Measurements from ENCODE around the gene NKD2.
"Not testable (repeated sequence)": the region's sequence is repeated elsewhere in the genome, so short reads cannot be mapped to it uniquely, and the experiment has no call there.

NKD2 gene

GRCh38 chr5:1060535-1060981, 52.0 kb downstream of the NKD2 start:
- H3K27ac ChIP-seq = no peak overlapping the region
- no peak for TF ChIP-seq ZFX (IDR thresholded peaks at IDR 0.05)
- TF ChIP-seq CTCF (conservative IDR thresholded peaks at IDR 0.05) = no peak

- not testable (repeated sequence) for H3K27ac ChIP-seq
Measured at GRCh38 chr5:1061292-1061691, 52.7 kb downstream of the NKD2 start.

GRCh38 chr5:1061916-1062315, 53.3 kb downstream of the NKD2 start:
- no peak for TF ChIP-seq CTCF (conservative IDR thresholded peaks at IDR 0.05)
- no peak for TF ChIP-seq ZFX (IDR thresholded peaks at IDR 0.05)
- H3K27ac ChIP-seq = no peak overlapping the region

GRCh38 chr5:1062761-1063568, 54.4 kb downstream of the NKD2 start:
- TF ChIP-seq ZFX (IDR thresholded peaks at IDR 0.05) = no peak
- TF ChIP-seq CTCF (conservative IDR thresholded peaks at IDR 0.05) = no peak
- no peak overlapping the region for H3K27ac ChIP-seq

GRCh38 chr5:1063661-1064382, 55.2 kb downstream of the NKD2 start:
- no peak overlapping the region for H3K27ac ChIP-seq
- TF ChIP-seq ZFX (IDR thresholded peaks at IDR 0.05) = no peak
- no peak for TF ChIP-seq CTCF (conservative IDR thresholded peaks at IDR 0.05)

- H3K27ac ChIP-seq = no peak overlapping the region
- no peak for TF ChIP-seq CTCF (conservative IDR thresholded peaks at IDR 0.05)
- no peak for TF ChIP-seq ZFX (IDR thresholded peaks at IDR 0.05)
Measured at GRCh38 chr5:1064383-1065142, 56.0 kb downstream of the NKD2 start.

GRCh38 chr5:1065143-1065750, 56.6 kb downstream of the NKD2 start:
- H3K27ac ChIP-seq = no peak overlapping the region
- TF ChIP-seq CTCF (conservative IDR thresholded peaks at IDR 0.05) (no peak), ZFX (IDR thresholded peaks at IDR 0.05) (no peak)

All from C4-2B (cell line).